ENCODE data around the gene COBLL1.
A peak's percentile ranks its signal among the peaks of the same experiment; 100 is the strongest.

COBLL1 gene

DNA sequence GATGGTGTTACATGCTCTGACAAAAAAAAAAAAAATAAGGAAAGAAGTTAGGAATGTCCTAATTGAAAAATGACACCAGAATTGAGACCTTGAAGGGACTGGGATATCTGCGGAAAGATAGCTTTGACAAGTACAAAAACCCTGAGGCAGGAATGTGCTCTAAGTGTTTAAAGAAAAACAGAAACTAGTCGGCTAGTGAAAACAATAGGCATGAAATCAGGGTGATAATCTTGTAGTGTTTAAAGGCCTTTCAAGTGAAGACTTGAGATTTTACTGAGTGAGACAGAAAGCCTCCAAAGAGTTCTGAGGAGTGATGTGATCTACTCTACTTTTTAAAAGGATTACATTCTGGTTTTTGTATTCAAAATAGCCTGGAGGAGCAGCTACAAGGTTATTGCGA, 107.4 kb downstream of the COBLL1 start:
- no peak overlapping the region for H2BK15ac ChIP-seq (replicated peaks; ENCODE audit: low read depth)
- no peak overlapping the region for H3K4me3 ChIP-seq (ENCODE audit: low read length)
- H3K56ac ChIP-seq (ENCODE audit: low read length): peak overlapping the region; percentile 12
- peak; percentile 82 for DNase-seq
- H3K36me3 ChIP-seq (ENCODE audit: control insufficient read depth, insufficient read depth, low read length): no peaks in the 10 kb centered on the region
- H4K8ac ChIP-seq (ENCODE audit: low read depth, low read length): no peak overlapping the region
- no peak overlapping the region for H2BK120ac ChIP-seq (ENCODE audit: low read depth, low read length)
- H3K18ac ChIP-seq (ENCODE audit: low read length): no peak overlapping the region
- H3K79me2 ChIP-seq (ENCODE audit: control insufficient read depth, insufficient read depth, low read length): no peaks in the 10 kb centered on the region
- H3K9ac ChIP-seq (ENCODE audit: low read length): no peak overlapping the region
- no peak overlapping the region for H3K23ac ChIP-seq (ENCODE audit: low read length)
- H3K27ac ChIP-seq (ENCODE audit: low read depth, low read length): peak overlapping the region; percentile 55
- H3K27me3 ChIP-seq (ENCODE audit: insufficient read depth, low read length, poor library complexity): no peaks in the 10 kb centered on the region
- H3K4ac ChIP-seq (ENCODE audit: low read depth, low read length): no peak overlapping the region
- WGBS (ENCODE audit: extremely low coverage, insufficient coverage, low lambda C conversion rate): no CpG with 5 or more reads among the region's 3 CpGs
- no peaks in the 10 kb centered on the region for H3K79me1 ChIP-seq (ENCODE audit: low read length)
- no peak overlapping the region for H3K4me2 ChIP-seq (ENCODE audit: low read length)
- no peak overlapping the region for H2BK5ac ChIP-seq (ENCODE audit: low read length)
- peaks cover 7% of the 10 kb centered on the region for H3K4me1 ChIP-seq (ENCODE audit: control insufficient read depth, low read depth, low read length)
- H2AK5ac ChIP-seq (ENCODE audit: low read length): no peak overlapping the region
- no peak overlapping the region for H4K5ac ChIP-seq (ENCODE audit: low read length)

DNA sequence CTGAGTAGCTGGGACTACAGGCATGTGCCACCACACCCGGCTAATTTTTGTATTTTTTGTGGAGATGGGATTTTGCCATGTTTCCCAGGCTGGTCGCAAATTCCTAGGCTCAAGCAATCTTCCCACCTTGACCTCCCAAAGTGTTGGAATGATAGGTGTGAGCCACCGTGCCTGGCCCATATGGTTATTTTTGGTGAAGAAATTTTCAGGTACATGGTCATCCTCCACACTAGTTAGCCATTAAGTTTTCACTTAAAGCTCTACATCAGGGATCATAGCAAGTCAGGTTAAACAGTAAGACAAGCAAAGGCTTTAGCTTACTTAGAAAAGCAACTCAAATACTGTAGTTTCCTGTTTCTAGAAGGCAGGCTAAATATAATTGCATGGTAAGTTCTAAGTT, 116.1 kb downstream of the COBLL1 start:
- no peak overlapping the region for H4K8ac ChIP-seq (ENCODE audit: low read depth, low read length)
- no peak for DNase-seq
- H3K79me2 ChIP-seq (ENCODE audit: control insufficient read depth, insufficient read depth, low read length): no peaks in the 10 kb centered on the region
- no peak overlapping the region for H3K56ac ChIP-seq (ENCODE audit: low read length)
- H4K5ac ChIP-seq (ENCODE audit: low read length): no peak overlapping the region
- H3K9ac ChIP-seq (ENCODE audit: low read length): no peak overlapping the region
- no peak overlapping the region for H3K27ac ChIP-seq (ENCODE audit: low read depth, low read length)
- no peak overlapping the region for H3K18ac ChIP-seq (ENCODE audit: low read length)
- no peak overlapping the region for H2BK5ac ChIP-seq (ENCODE audit: low read length)
- H2BK120ac ChIP-seq (ENCODE audit: low read depth, low read length): no peak overlapping the region
- no peaks in the 10 kb centered on the region for H3K27me3 ChIP-seq (ENCODE audit: insufficient read depth, low read length, poor library complexity)
- no peaks in the 10 kb centered on the region for H3K36me3 ChIP-seq (ENCODE audit: control insufficient read depth, insufficient read depth, low read length)
- H2BK15ac ChIP-seq (replicated peaks; ENCODE audit: low read depth): no peak overlapping the region
- H3K23ac ChIP-seq (ENCODE audit: low read length): no peak overlapping the region
- H2AK5ac ChIP-seq (ENCODE audit: low read length): no peak overlapping the region
- no CpG with 5 or more reads among the region's 3 CpGs for WGBS (ENCODE audit: extremely low coverage, insufficient coverage, low lambda C conversion rate)
- no peak overlapping the region for H3K4ac ChIP-seq (ENCODE audit: low read depth, low read length)
- H3K4me2 ChIP-seq (ENCODE audit: low read length): no peak overlapping the region
- H3K4me1 ChIP-seq (ENCODE audit: control insufficient read depth, low read depth, low read length): no peaks in the 10 kb centered on the region
- no peak overlapping the region for H3K4me3 ChIP-seq (ENCODE audit: low read length)
- H3K79me1 ChIP-seq (ENCODE audit: low read length): no peaks in the 10 kb centered on the region

DNA sequence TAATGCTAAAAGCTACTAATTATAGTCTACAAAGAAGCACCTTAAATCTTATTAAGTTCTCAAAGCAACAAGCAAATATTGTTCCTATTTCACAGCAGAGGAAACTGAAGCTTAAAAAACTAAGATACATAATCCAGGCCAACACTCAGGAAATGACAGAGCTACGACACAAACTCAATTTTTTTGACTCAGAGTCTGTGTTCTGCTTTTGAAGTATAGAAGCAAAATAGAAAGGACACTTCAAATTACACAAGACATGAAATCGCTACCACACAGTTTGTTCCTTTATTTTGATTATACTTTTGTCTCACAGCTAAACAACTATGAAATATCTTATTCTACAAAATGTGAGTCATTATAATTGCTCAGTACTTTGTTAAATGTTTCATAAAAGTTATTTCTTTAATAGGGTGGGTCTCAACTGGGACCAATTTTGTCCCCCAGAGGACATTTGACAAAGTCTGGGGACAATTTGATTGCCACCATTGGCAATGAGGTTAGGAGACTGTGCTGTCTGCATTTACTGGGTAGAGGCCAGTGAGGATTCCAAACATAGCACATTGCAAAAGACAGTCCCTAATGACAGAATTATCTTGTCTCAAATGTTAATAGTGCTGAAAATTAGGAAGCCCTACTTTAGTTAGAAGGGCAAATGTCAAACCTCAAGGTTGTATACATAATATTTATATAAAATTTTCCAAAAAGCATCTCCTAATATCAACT, 118.8 kb downstream of the COBLL1 start:
- no peak overlapping the region for H4K5ac ChIP-seq (ENCODE audit: low read length)
- H3K18ac ChIP-seq (ENCODE audit: low read length): no peak overlapping the region
- H2BK15ac ChIP-seq (replicated peaks; ENCODE audit: low read depth): no peak overlapping the region
- H2BK5ac ChIP-seq (ENCODE audit: low read length): no peak overlapping the region
- H3K79me1 ChIP-seq (ENCODE audit: low read length): no peaks in the 10 kb centered on the region
- H3K4ac ChIP-seq (ENCODE audit: low read depth, low read length): no peak overlapping the region
- H3K27ac ChIP-seq (ENCODE audit: low read depth, low read length): no peak overlapping the region
- H3K27me3 ChIP-seq (ENCODE audit: insufficient read depth, low read length, poor library complexity): no peaks in the 10 kb centered on the region
- no peak overlapping the region for H3K9ac ChIP-seq (ENCODE audit: low read length)
- DNase-seq: no peak
- no peak overlapping the region for H4K8ac ChIP-seq (ENCODE audit: low read depth, low read length)
- no peak overlapping the region for H3K23ac ChIP-seq (ENCODE audit: low read length)
- H3K4me3 ChIP-seq (ENCODE audit: low read length): no peak overlapping the region
- no peaks in the 10 kb centered on the region for H3K79me2 ChIP-seq (ENCODE audit: control insufficient read depth, insufficient read depth, low read length)
- H2BK120ac ChIP-seq (ENCODE audit: low read depth, low read length): no peak overlapping the region
- no CpG with 5 or more reads among the region's 2 CpGs for WGBS (ENCODE audit: extremely low coverage, insufficient coverage, low lambda C conversion rate)
- H3K56ac ChIP-seq (ENCODE audit: low read length): no peak overlapping the region
- no peak overlapping the region for H2AK5ac ChIP-seq (ENCODE audit: low read length)
- no peaks in the 10 kb centered on the region for H3K4me1 ChIP-seq (ENCODE audit: control insufficient read depth, low read depth, low read length)
- no peaks in the 10 kb centered on the region for H3K36me3 ChIP-seq (ENCODE audit: control insufficient read depth, insufficient read depth, low read length)
- no peak overlapping the region for H3K4me2 ChIP-seq (ENCODE audit: low read length)

DNA sequence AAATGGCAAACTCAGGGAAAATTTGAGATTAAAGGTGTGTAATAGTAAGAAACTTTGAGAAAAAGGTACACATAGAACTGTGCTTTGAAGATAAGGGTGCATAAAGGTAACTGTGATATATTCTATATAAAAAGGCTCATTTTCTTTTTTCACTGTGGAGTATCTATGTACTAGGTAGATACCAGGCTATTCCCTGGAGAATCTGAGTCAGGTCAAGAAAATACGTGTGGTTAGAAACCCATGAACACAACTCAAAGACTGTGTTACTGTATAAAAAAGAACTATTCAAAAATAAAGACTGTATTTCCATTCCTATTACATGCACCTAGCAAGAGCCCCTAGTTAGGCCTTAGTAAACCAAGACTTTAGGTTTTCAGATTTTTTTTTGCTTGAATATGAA, 120.2 kb downstream of the COBLL1 start:
- Histone ChIP-seq H3K4me2 (ENCODE audit: low read length) (no peak overlapping the region), H4K5ac (ENCODE audit: low read length) (no peak overlapping the region), H3K27me3 (ENCODE audit: insufficient read depth, low read length, poor library complexity) (no peaks in the 10 kb centered on the region), H3K79me2 (ENCODE audit: control insufficient read depth, insufficient read depth, low read length) (no peaks in the 10 kb centered on the region), H2AK5ac (ENCODE audit: low read length) (no peak overlapping the region), H3K79me1 (ENCODE audit: low read length) (no peaks in the 10 kb centered on the region), H3K4me3 (ENCODE audit: low read length) (no peak overlapping the region), H3K56ac (ENCODE audit: low read length) (no peak overlapping the region), H2BK15ac (replicated peaks; ENCODE audit: low read depth) (no peak overlapping the region), H2BK5ac (ENCODE audit: low read length) (no peak overlapping the region), H3K27ac (ENCODE audit: low read depth, low read length) (no peak overlapping the region), H3K23ac (ENCODE audit: low read length) (no peak overlapping the region), H4K8ac (ENCODE audit: low read depth, low read length) (no peak overlapping the region), H3K18ac (ENCODE audit: low read length) (no peak overlapping the region), H3K9ac (ENCODE audit: low read length) (no peak overlapping the region), H3K36me3 (ENCODE audit: control insufficient read depth, insufficient read depth, low read length) (no peaks in the 10 kb centered on the region), H2BK120ac (ENCODE audit: low read depth, low read length) (no peak overlapping the region), H3K4ac (ENCODE audit: low read depth, low read length) (no peak overlapping the region), H3K4me1 (ENCODE audit: control insufficient read depth, low read depth, low read length) (no peaks in the 10 kb centered on the region)
- no CpG with 5 or more reads among the region's 1 CpG for WGBS (ENCODE audit: extremely low coverage, insufficient coverage, low lambda C conversion rate)
- DNase-seq: no peak

DNA sequence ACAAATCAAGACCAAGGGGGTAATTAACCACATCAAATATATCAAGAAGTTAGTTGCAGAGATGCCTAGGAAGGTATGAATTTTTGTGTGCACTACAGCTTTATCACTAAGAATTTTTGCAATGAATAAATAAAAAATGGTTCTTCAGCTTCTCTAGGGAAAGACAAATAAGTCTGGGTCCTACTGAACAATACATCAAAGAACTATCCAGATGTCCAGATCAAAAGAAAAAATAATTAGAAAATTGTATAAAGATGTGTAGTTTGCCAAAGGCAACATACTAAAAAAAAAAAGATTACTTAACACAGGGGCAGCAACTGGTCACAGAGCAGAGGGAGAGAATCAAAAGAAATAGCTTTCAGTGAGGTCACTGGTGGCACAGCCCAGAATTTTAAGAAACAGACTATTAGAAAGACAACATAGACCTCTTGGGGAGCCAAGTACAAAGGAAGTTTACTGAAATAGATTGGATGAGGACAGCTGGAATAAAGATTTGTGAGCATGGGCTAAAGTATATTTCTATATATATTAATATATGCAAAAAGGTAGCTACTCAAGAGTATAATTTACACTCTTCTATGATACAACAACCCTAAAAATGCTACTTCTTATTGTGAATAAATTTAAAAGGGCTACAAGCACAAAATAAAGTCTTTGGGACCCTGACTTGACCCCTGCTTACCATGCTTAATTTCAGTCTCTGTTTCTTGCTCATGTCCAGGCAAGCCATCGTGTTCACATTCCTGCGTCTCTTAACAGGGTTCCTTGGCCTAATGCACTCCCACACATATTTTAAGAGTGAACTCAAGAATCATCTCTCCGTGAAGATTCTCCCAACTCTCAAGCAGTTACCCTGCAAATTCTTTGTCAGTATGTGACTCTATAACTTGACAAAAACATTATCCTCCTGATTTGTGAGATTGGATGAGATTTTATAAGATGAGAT, 121.4 kb downstream of the COBLL1 start:
- no CpG with 5 or more reads among the region's 3 CpGs for WGBS (ENCODE audit: extremely low coverage, insufficient coverage, low lambda C conversion rate)
- no peak overlapping the region for H4K5ac ChIP-seq (ENCODE audit: low read length)
- H2BK15ac ChIP-seq (replicated peaks; ENCODE audit: low read depth): no peak overlapping the region
- no peak overlapping the region for H3K9ac ChIP-seq (ENCODE audit: low read length)
- no peak overlapping the region for H3K18ac ChIP-seq (ENCODE audit: low read length)
- H3K4me1 ChIP-seq (ENCODE audit: control insufficient read depth, low read depth, low read length): no peaks in the 10 kb centered on the region
- no peak overlapping the region for H2AK5ac ChIP-seq (ENCODE audit: low read length)
- H3K56ac ChIP-seq (ENCODE audit: low read length): no peak overlapping the region
- no peaks in the 10 kb centered on the region for H3K79me2 ChIP-seq (ENCODE audit: control insufficient read depth, insufficient read depth, low read length)
- H3K4ac ChIP-seq (ENCODE audit: low read depth, low read length): no peak overlapping the region
- no peak overlapping the region for H3K4me3 ChIP-seq (ENCODE audit: low read length)
- H3K23ac ChIP-seq (ENCODE audit: low read length): no peak overlapping the region
- no peaks in the 10 kb centered on the region for H3K36me3 ChIP-seq (ENCODE audit: control insufficient read depth, insufficient read depth, low read length)
- H3K4me2 ChIP-seq (ENCODE audit: low read length): no peak overlapping the region
- no peak overlapping the region for H2BK120ac ChIP-seq (ENCODE audit: low read depth, low read length)
- H4K8ac ChIP-seq (ENCODE audit: low read depth, low read length): no peak overlapping the region
- no peak overlapping the region for H2BK5ac ChIP-seq (ENCODE audit: low read length)
- no peaks in the 10 kb centered on the region for H3K27me3 ChIP-seq (ENCODE audit: insufficient read depth, low read length, poor library complexity)
- no peak overlapping the region for H3K27ac ChIP-seq (ENCODE audit: low read depth, low read length)
- no peak for DNase-seq
- no peaks in the 10 kb centered on the region for H3K79me1 ChIP-seq (ENCODE audit: low read length)
